Epithelial cell of esophagus (primary cell): ENCODE data around the gene FOXL3.
"Not testable (repeated sequence)": the region's sequence is repeated elsewhere in the genome, so short reads cannot be mapped to it uniquely, and the experiment has no call there.

Experiments used
- DNase-seq: peaks from one replicate; pipeline ENCODE4 v3.0.0; 2010; ENCODE audit warnings: low read depth
- H3K4me3 ChIP-seq: 2 replicates; pipeline ENCODE4 v1.5.1; 2011; ENCODE audit warnings: mild to moderate bottlenecking, low read length, control low read depth
- CTCF ChIP-seq: IDR thresholded peaks from 2 replicates; pipeline ENCODE4 v1.5.1; 2011; ENCODE audit warnings: low read depth, mild to moderate bottlenecking, low read length, control low read depth, inconsistent platforms; ENCODE audit not compliant: insufficient read depth; ENCODE audit errors: missing control alignments

Gene FOXL3

GRCh38 chr7:333393-333764, 43.4 kb downstream of the FOXL3 start:
- TF ChIP-seq CTCF: no peak
- peak; percentile 35 for DNase-seq
- H3K4me3 ChIP-seq: no peak overlapping the region

- no peak for TF ChIP-seq CTCF
- no peak for DNase-seq
These were observed 44.8 kb downstream of the FOXL3 start for GRCh38 chr7:334618-335357.

GRCh38 chr7:335358-336148, 45.6 kb downstream of the FOXL3 start:
- H3K4me3 ChIP-seq: no peak overlapping the region
- no peak for DNase-seq
- TF ChIP-seq CTCF: no peak

More at GRCh38 chr7:334618-335357, 44.8 kb downstream of the FOXL3 start:
- no peak overlapping the region for H3K4me3 ChIP-seq

GRCh38 chr7:336149-336533, 46.2 kb downstream of the FOXL3 start:
- H3K4me3 ChIP-seq, DNase-seq: not testable (repeated sequence)

- no peak for TF ChIP-seq CTCF
- no peak overlapping the region for H3K4me3 ChIP-seq
- no peak for DNase-seq
These were observed 47.0 kb downstream of the FOXL3 start for GRCh38 chr7:336810-337566.

GRCh38 chr7:337567-337951, 47.6 kb downstream of the FOXL3 start:
- no peak for TF ChIP-seq CTCF
- DNase-seq: no peak
- no peak overlapping the region for H3K4me3 ChIP-seq
